ENCODE measurements around the gene PKP2.

- TF ChIP-seq CTCF (conservative IDR thresholded peaks at IDR 0.05), result peak; percentile 48
- no peak for TF ChIP-seq ZFX (IDR thresholded peaks at IDR 0.05)
These were observed 140.0 kb downstream of the PKP2 start for GRCh38 chr12:32756476-32757066.

All from C4-2B (cell line).